NCI-H2196 (cell line): Measurements from ENCODE around the gene TEKT5.
"Not testable (repeated sequence)": the region's sequence is repeated elsewhere in the genome, so short reads cannot be mapped to it uniquely, and the experiment has no call there.

ENCODE experiments used
- DNase-seq: peaks from one replicate; lab custom pipeline; 2025; ENCODE audit not compliant: unreplicated experiment; lab: John Stamatoyannopoulos, UW

Gene TEKT5

GRCh38 chr16:10637337-10638037 lies 57.2 kb downstream of the TEKT5 start:
- no peak for DNase-seq

- DNase-seq, result no peak
Measured at GRCh38 chr16:10635365-10636021, 59.2 kb downstream of the TEKT5 start.

GRCh38 chr16:10633429-10633828 lies 61.3 kb downstream of the TEKT5 start:
- not testable (repeated sequence) for DNase-seq

GRCh38 chr16:10631886-10632285 lies 62.8 kb downstream of the TEKT5 start:
- DNase-seq, result no peak

- no peak for DNase-seq
Measured at GRCh38 chr16:10629592-10629963, 65.2 kb downstream of the TEKT5 start.

GRCh38 chr16:10625595-10626357 lies 69.0 kb downstream of the TEKT5 start:
- DNase-seq, result no peak

- DNase-seq, result no peak
Measured at GRCh38 chr16:10624527-10624926, 70.2 kb downstream of the TEKT5 start.

- no peak for DNase-seq
Measured at GRCh38 chr16:10623059-10623458, 71.7 kb downstream of the TEKT5 start.

GRCh38 chr16:10622036-10622921 lies 72.5 kb downstream of the TEKT5 start:
- no peak for DNase-seq

- not testable (repeated sequence) for DNase-seq
Measured at GRCh38 chr16:10621216-10621949, 73.3 kb downstream of the TEKT5 start.

- no peak for DNase-seq
Measured at GRCh38 chr16:10620120-10620519, 74.6 kb downstream of the TEKT5 start.

GRCh38 chr16:10619271-10619849 lies 75.4 kb downstream of the TEKT5 start:
- DNase-seq, result no peak

- DNase-seq, result no peak
Measured at GRCh38 chr16:10618710-10619209, 76.0 kb downstream of the TEKT5 start.

- peak; percentile 53 for DNase-seq
Measured at GRCh38 chr16:10617662-10618420, 76.9 kb downstream of the TEKT5 start.

- peak; percentile 91 for DNase-seq
Measured at GRCh38 chr16:10616756-10617640, 77.7 kb downstream of the TEKT5 start.

GRCh38 chr16:10616419-10616755 lies 78.3 kb downstream of the TEKT5 start:
- DNase-seq, result no peak

- no peak for DNase-seq
Measured at GRCh38 chr16:10614685-10615084, 80.0 kb downstream of the TEKT5 start.

- no peak for DNase-seq
Measured at GRCh38 chr16:10613785-10614485, 80.8 kb downstream of the TEKT5 start.
